GOT3 (cell line): ENCODE measurements around the gene GP9.
"Not testable (repeated sequence)": the region's sequence is repeated elsewhere in the genome, so short reads cannot be mapped to it uniquely, and the experiment has no call there.

Source experiments
- DNase-seq: peaks from one replicate; lab custom pipeline; 2025; ENCODE audit warnings: mixed read lengths; lab: John Stamatoyannopoulos, UW

GP9 gene

DNA sequence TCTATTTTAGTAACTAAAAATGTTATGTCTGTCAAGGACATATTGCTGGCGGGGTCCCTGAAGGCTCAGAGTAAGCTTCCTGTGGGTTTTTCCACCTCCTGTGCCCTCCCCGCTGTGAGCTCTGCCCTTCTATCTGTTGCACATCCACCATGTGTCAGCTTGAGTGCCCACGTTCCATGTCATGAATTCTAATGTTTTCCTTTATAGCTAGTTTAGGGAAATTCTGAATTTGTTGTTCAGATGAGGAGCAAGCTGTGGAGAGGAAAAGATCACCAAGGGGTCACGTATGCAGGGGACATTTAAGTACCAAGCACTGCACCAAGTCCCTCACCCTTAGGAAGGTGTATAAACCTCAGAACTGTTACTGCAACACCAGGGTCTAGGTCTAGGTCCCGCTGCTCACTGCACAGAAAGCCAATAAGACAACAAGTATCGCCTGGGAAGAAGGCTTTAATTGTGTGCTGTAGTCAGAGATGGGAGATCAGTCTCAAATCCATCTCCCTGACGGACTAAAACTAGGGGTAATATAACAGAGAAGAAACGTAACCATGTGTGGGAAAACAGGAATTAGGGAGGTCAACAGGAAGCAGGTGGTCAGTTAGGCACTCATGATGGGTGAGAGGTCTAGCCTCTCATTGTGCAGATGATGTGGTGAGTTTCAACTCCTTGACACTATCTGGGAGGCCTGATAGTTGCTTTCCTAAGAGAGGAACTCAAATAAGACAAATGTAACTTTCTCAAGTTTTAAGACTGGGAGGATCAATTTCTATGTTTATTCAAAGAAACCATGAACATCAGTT is 9.7 kb downstream of the GP9 start:
- DNase-seq: no peak

DNA sequence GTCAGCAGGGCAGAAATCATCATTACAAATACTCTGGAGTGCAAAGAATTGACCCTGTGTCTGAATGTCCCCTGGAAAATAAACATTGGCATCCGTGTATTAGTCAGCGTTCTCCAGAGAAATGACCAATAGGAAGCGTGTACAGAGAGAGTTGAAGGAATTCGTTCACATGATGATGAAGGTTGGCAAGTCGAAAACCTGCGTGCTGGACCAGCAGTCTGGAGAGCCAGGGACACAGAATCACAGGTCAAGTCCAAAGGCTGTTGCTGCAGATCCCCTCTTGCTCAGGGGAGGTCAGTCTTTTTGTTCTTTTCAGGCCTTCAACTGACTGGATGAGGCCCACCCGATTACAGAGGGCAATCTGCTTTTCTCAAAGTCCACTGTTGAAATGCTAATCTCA is 16.6 kb downstream of the GP9 start:
- no peak for DNase-seq

DNA sequence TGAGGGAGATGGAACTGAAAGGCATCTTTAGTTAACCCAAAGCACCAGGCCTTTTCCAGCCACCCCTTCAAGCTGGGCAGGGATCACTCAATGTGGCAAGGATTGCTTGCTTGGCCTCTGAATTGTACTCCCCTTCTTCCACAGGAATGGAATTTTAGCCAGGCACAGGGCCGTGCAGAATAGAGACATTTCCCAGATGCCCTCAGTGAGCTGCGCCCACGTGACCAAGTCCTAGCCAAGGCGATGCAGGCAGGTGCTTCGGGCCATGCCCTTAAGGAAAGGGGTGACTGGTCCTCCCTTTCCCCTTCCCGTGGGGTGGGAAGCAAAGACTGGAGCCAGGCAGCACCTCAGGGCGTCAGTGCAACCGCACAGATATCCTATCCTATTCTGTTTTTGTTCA is 17.9 kb downstream of the GP9 start:
- DNase-seq: no peak

DNA sequence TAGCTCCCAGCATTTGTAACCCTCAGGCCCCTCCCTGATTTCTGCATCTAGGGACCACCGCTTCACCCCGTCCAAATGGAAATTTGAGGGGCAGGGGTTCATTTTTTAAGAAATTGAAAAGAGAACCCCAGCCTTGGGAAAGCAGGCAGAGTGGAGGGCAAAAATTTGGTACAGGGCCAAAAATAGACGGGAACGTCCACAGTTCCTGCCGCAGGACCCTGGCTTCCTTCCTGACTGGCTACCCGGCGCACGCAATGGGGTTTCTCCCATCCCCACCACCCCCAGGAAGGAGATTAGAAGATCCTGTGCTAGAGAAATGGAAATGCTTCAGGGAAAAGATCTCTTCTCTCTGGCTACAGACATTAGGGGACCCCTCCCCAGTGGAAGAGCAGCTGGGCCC is 20.9 kb downstream of the GP9 start:
- no peak for DNase-seq

DNA sequence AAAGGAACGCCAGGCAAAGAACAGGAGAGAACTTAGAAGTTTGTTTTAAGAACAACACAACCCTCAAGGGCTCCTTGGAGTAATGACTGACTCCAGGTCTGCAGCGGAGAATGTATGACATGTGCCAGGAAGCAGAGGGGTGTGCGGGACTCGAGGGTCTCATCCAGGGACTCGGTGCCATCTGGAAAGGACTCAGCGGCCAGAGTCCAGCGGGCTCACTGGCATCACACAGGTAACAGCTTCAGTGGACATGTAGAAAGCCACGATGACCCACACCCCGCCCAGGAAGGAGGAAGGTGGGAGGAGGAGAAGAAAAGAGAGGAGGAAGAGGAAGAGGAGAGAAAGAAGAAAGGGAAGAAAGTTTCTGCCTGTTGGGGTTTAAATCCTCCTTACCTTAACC is 21.4 kb downstream of the GP9 start:
- DNase-seq: no peak

DNA sequence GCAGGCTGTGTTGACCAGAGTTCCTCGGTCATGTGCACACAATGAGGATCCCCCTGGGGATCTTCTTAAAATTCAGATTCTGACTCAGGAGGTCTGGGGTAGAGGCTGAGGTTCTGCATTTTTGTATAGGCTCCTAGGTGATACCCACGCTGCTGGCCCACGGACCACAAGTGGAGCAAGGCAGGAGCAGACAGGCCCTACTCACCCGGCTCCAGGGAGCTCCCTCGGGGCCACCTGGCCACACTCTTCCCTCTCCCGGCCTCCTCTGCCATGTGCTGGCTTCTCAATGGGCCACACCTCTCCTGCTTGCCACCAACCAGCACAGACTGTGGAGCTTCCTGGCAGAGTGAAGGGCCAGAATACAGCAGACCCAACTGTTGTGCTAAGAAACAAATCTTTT is 23.9 kb downstream of the GP9 start:
- no peak for DNase-seq

DNA sequence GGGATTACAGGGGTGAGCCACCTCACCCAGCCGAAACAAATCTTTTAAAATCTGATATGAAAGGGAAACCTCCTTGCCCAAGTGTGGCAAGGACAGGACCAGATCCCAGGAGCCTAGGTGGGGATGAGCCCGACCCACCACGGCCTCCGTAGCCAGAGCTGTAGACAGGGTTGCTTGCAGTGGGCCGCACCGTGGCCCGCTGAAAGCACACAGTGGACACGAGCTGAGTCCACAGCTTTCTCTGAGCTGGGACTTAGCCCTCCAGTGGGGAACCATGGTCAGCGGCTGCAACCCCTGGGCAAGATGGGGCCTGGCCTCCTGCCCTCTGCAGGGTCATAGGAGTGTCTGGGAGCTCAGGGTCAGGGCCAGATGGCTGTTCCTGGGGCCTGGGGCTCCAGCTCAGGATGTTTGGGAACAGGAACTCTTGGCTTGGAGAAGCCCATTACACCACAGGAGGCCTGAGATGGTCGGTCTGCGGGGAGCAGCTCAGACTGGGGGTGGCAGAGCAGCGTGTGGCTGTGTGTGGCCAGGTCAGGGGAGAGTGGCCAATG is 24.7 kb downstream of the GP9 start:
- no peak for DNase-seq

DNA sequence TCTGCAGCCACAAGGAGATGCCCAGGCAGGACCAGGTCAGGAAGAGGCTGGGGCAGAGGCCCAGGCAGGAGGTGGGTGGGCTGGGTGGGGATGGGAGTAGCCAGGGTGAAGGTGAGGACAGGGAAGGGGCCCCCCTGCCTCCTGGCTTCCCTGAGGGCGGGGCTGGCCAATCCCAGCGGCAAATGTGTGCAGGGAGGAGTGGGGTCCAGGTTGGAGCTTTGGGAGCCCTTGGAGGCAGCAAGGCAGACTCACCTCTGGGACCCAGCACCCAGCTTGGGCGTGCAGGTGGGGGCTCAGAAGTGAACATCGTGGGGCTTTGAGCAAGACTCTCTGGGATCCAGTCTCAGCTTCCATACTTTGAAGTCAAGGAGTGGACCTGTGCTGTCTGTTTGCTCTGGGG is 25.2 kb downstream of the GP9 start:
- DNase-seq: no peak

DNA sequence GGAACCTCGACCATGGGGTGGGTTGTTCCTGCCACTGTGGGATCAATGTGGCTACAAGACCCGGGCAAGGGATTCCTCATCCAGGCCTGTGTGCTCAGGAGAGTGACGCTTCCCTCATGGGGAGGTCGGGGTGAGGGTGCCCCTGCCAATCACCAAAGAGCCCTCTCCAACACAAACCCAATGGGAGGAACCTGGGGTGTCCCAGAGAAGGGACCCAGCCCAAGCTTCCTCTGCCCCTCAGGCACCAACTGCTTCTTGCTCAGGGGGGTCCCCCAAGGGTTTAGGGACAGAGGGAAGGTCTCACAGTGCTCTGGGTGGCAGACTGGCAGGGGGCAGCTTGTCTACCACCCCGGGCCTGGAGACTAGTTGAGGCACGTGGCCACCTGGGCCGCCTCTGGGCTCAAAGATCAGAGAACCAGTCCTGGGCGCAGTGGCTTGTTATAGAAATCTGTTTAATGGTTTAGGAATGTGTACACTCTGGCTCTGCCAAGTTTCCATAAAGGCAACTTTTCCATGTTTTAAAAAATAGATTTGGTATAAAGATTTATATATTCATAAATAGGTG is 26.6 kb downstream of the GP9 start:
- DNase-seq: no peak

DNA sequence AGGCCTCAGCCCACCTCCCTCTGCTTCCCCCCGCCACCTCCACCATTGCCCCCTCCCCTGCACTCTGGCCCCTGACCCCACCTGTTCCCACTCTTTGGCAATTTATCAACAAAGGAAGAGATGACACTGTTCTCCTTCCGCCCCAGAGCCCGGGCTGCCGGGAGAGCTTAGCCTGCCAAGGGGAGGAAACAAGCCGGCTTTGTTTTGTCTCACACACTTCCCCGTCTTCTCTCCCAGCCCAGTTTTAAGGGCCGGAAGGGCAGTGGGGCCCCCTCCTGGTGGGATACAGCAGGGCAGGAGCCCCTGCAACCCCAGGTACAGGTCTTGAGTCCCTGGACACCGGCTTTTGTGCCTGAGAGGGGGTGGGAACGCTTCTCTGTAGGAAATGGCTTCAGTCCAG is 27.3 kb downstream of the GP9 start:
- DNase-seq: not testable (repeated sequence)

DNA sequence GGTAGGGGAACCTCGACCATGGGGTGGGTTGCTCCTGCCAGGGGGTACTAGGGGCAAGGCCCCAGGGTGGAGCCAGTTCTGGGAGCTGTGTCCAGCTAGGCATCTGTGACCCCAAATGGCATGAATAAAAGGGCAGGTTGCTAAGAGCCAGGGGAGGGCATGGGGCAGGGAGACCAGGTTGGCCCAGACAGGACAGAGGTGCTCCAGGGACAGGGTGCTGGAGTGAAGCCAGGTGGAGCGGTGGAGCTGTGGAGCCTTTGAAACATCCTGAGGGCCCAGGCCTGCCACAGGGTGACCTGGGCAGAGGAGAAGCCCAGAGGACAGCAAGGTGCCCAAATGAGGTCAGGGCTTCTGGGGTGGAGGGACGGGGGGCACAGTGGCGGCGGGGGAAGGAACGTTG is 27.7 kb downstream of the GP9 start:
- DNase-seq: not testable (repeated sequence)

DNA sequence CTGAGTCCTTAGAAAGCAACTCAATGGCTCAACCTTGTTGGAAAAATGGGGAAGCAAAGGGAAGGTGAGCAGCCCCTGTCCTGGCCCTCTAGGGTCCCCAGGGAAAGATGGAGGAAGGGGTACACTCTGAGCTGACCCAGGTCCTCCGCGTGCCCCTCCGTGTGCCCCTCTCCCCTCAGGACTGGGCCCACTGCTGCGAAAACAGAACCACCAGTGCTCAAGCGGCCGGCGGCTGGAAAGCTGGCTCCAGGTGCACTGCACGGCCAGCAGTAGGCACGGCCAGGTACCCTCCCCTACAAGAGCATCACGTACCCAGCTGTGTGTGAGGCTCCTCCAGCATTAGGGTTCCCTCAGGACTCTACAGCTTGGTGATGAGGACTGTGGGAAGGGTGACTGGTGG is 34.7 kb downstream of the GP9 start:
- no peak for DNase-seq

DNA sequence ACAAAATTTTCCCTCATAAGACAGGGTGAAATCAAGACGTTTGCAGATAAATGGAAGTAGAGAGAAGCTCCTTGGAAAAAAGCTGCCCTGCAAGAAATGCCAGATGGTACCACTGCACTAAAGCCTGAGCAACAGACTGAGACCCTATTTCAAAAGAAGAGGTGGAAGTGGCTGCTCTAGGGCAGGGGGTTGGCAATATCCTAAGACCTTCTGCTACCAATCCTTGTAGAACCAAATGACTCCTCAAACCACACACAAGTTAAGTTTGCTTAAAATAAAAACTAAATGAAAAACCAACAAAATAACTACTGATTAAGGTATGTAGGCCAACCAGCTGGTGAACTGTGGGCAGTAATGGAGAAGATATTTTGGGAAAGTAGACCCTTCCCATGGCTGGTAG is 39.7 kb downstream of the GP9 start:
- no peak for DNase-seq

DNA sequence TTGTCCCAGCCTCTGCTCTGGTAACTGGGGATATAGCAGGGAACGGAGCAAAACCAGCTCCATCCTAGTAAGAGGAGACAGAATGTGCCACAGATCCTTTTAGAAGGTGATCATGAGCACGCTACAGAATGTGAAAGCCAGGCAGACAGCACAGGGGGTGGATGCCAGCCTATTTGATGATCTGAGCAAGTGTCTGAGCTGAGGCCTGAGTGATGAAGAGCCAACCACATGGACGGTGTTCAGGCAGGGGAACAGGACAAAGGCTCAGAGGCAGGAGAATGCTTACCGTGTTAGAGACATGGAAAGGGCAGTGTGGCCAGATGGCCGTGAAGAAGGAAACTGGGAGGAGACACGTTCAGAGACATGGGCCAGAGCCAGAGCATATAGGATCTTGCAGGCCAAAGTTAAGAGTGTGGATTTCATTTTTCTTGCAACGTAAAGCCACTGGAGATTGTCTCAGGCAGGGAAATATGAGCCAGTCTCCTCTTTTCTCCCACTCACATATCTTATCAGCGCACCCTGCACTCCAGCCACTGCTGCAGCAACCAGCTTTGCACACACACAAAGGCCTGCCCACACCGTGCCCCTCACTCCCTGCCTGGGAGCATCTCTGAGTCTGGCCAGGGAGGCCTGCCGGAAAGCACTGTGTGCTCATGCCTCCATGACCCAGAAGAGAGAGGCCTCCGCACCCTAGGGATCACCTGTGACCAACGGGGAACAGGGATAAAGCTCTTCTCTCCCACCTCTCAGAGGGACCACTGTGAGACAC is 41.0 kb downstream of the GP9 start:
- no peak for DNase-seq

DNA sequence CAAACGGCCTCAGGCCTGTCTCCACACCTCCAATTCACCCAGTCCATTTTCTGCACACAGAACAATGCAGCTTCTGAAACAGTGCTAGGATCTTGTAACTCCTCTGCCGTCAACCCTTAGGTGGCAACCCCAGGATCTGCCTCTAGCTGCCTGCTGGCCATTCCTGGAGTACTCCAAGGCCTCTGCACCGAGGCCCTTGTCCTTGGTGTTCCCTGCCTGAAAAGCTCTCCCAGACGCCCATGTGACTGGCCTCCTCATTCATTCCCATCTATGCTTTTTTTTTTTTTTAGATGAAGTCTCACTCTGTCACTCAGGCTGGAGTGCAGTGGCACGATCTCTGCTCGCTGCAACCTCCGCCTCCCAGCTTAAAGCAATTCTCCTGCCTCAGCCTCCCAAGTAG is 42.7 kb downstream of the GP9 start:
- DNase-seq: no peak

DNA sequence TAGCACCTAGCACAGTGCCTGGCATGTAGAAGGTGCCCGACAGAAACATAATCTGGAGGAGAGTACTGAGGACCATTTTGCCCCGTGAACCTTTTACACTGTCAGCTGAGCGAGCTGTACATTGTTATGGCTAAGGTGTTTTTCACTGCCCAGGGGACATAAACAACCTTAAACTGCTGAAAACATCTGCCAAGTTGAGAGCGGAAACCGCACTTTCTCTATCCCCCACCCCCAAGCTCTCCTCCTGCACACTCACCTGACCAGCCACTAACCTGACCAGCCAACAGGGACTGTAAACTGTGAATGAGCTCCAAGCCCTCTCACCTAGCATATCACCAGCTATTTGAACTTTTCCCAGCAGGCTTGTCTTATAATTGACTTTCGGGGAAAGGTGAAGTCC is 43.5 kb downstream of the GP9 start:
- no peak for DNase-seq

DNA sequence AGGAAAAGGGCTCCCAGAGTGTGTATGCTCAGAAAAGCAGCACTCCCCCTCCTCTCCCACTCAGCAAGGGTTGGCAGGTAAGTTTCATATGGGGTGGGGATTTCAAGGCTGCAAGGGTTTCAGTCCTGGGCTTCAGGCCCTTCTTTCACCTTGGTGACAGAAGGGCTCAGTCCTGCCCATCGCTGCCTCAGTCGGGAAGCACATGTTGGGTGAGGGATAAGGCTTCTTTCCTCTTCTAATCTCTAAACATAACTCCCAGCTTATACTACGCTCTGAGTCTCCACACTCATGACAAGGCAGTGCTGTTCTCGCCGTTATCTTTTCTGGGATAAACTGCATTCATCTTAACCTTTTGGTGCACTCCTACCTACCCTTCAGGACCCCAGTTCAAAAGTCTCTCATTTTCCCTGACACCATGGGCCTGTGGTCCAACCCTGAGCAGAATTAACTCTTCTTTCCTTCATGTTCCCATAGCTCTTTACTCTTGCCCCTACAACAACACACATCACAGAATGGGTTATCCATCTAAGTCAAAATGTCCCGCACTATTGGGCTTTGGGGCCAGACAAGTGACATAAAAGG is 44.0 kb downstream of the GP9 start:
- DNase-seq: no peak

DNA sequence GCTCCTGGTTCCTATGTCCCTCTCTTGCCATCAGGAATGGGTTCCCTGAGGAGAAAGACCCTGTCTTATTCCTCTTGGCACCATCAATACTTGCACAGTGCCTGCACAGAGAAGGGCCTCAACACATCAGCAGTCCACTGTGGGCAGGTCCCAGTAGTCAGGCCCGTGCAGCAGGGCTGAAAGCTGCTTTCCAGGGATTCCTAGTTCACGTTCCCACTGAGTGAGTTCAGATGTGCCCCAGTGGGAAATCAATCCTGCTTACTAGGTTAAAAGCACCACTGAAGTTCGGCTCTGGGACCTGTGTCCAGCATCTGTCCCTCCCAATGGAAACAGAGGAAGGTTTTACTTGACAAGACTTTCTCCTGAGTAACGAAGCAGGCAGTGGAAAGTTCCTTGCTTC is 45.3 kb downstream of the GP9 start:
- DNase-seq: no peak

DNA sequence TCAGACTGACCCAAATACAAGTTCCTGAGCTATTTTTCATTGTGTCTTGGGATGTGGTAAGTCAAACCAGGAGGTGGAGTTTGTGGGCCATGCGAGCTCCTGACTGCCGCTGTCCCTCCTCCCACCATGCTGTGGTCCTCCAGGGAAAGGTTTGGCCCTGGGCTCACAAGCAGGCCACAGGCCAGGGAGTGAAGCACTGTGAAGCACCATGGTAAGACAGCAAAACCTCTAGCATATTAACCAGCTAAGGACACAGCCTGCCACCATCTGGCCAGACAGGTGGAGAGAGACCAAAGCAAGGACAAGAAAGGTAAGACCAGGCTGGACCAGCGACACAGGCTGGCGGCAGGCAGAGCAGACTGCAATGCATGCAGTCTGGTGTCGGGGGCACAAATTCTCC is 45.7 kb downstream of the GP9 start:
- DNase-seq: no peak

DNA sequence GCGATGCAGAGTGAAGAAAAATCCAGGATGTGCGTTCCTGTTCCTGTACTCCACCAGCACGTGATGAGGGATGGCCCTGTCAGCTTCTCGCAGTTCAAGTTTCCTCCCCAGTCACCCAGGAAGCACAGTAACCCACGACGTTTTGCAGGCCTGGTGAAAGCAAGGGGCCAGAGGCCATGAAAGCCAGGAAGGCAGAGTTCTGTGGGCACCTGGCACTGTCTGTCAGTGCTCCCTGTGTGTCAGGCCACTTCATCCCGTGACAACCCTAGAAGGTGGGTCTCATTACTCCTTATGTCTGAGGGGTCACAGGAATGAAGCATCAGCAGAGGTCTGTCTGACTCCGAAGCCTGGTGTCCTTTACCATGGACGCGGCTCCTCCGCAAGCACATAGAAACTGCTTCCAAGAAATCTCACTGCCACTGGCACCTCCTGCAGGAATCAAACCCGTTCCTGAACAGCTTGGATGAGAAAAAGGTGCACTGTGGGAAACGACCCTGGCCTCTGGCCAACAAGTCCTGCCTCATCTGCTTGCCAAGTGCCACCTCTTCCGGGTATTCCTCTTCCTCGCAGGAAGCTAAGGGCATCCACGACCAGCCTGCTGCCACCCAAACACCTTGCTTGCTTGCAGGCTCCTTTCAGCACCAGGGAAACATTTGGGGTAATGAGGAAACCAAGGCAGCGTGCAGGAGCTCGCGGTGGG is 46.4 kb downstream of the GP9 start:
- no peak for DNase-seq

DNA sequence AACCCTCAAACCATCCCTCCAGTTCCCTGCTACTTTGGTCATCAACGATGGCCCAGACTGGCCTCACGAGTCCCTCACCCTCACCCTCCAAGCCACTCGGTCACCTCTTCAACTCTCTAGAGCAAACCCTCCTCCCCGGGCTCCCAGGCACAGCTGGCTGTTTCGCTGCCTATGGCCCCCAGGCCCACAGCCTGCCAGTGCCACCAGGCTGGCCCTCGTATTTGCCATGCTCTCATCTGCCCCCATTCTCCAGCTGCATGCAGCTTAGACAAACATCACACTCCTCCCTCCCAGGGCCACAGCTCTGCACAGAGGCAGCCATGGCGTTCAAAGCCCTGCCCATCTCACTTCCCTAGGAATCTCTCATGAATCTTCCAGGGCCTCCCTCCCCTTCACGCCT is 47.2 kb downstream of the GP9 start:
- no peak for DNase-seq
